Measurements from ENCODE around the gene MTRF1L.
"Not testable (repeated sequence)": the region's sequence is repeated elsewhere in the genome, so short reads cannot be mapped to it uniquely, and the experiment has no call there.

Gene MTRF1L

GRCh38 chr6:152969688-152970418 is 32.7 kb downstream of the MTRF1L start:
- H3K36me3 ChIP-seq (replicated peaks; ENCODE audit: insufficient read depth, low read length), result peaks cover 6% of the 10 kb centered on the region; the same call in 1 of the 2 replicates
- H4K20me1 ChIP-seq (ENCODE audit: insufficient read depth, low read length), result no peaks in the 10 kb centered on the region
- H3F3A ChIP-seq (ENCODE audit: insufficient read depth, low read length), result peaks cover 9% of the 10 kb centered on the region
- H3K9me2 ChIP-seq (replicated peaks; ENCODE audit: insufficient read depth, low read length), result no peaks in the 10 kb centered on the region
- H3K79me2 ChIP-seq (ENCODE audit: low read length), result peaks cover 17% of the 10 kb centered on the region
- H3K4me2 ChIP-seq (ENCODE audit: low read depth, low read length), result no peak overlapping the region
- no peak overlapping the region for H3K27ac ChIP-seq (ENCODE audit: low read length)
- TF ChIP-seq EZH2 (optimal IDR thresholded peaks at IDR 0.05; ENCODE audit: low read depth, low read length) (no peak), CTCF (IDR thresholded peaks at IDR 0.05; ENCODE audit: low read length) (no peak), EZH2phosphoT487 (IDR thresholded peaks at IDR 0.05; ENCODE audit: low read length) (no peak)
- no peaks in the 10 kb centered on the region for H3K4me1 ChIP-seq (ENCODE audit: low read length)
- no peaks in the 10 kb centered on the region for H3K9me3 ChIP-seq (replicated peaks; ENCODE audit: insufficient read depth, low read length)
- H2AFZ ChIP-seq (ENCODE audit: low read length), result no peak overlapping the region
- no peak for DNase-seq
- H3K27me3 ChIP-seq (replicated peaks; ENCODE audit: insufficient read depth, low read length), result no peaks in the 10 kb centered on the region
- H3K4me3 ChIP-seq (ENCODE audit: low read length), result no peak overlapping the region
- H3K9ac ChIP-seq (ENCODE audit: low read length), result no peak overlapping the region

- DNase-seq; H3K4me3 ChIP-seq (ENCODE audit: low read length); H4K20me1 ChIP-seq (ENCODE audit: insufficient read depth, low read length); H3K4me1 ChIP-seq (ENCODE audit: low read length); H3K27me3 ChIP-seq (replicated peaks; ENCODE audit: insufficient read depth, low read length); H3F3A ChIP-seq (ENCODE audit: insufficient read depth, low read length); H3K79me2 ChIP-seq (ENCODE audit: low read length); H3K9me3 ChIP-seq (replicated peaks; ENCODE audit: insufficient read depth, low read length); H3K36me3 ChIP-seq (replicated peaks; ENCODE audit: insufficient read depth, low read length); H3K9me2 ChIP-seq (replicated peaks; ENCODE audit: insufficient read depth, low read length); H3K9ac ChIP-seq (ENCODE audit: low read length); H3K27ac ChIP-seq (ENCODE audit: low read length); H2AFZ ChIP-seq (ENCODE audit: low read length); H3K4me2 ChIP-seq (ENCODE audit: low read depth, low read length): not testable (repeated sequence)
These were observed 36.2 kb downstream of the MTRF1L start for GRCh38 chr6:152966168-152966894.

GRCh38 chr6:152959333-152959732 is 43.2 kb downstream of the MTRF1L start:
- Histone ChIP-seq H3K79me2 (ENCODE audit: low read length) (no peaks in the 10 kb centered on the region), H3K4me3 (ENCODE audit: low read length) (no peak overlapping the region), H3K27me3 (replicated peaks; ENCODE audit: insufficient read depth, low read length) (no peaks in the 10 kb centered on the region), H3K9me3 (replicated peaks; ENCODE audit: insufficient read depth, low read length) (no peaks in the 10 kb centered on the region), H3K27ac (ENCODE audit: low read length) (no peak overlapping the region), H3K4me1 (ENCODE audit: low read length) (no peaks in the 10 kb centered on the region), H4K20me1 (ENCODE audit: insufficient read depth, low read length) (no peaks in the 10 kb centered on the region), H3K9me2 (replicated peaks; ENCODE audit: insufficient read depth, low read length) (no peaks in the 10 kb centered on the region), H3F3A (ENCODE audit: insufficient read depth, low read length) (no peaks in the 10 kb centered on the region), H3K4me2 (ENCODE audit: low read depth, low read length) (no peak overlapping the region), H3K36me3 (replicated peaks; ENCODE audit: insufficient read depth, low read length) (no peaks in the 10 kb centered on the region), H3K9ac (ENCODE audit: low read length) (no peak overlapping the region), H2AFZ (ENCODE audit: low read length) (no peak overlapping the region)
- no peak for TF ChIP-seq EZH2phosphoT487 (IDR thresholded peaks at IDR 0.05; ENCODE audit: low read length)
- no peak for TF ChIP-seq CTCF (IDR thresholded peaks at IDR 0.05; ENCODE audit: low read length)
- no peak for TF ChIP-seq EZH2 (optimal IDR thresholded peaks at IDR 0.05; ENCODE audit: low read depth, low read length)
- DNase-seq, result no peak

GRCh38 chr6:152957796-152958195 is 44.7 kb downstream of the MTRF1L start:
- Histone ChIP-seq H3K9me2 (replicated peaks; ENCODE audit: insufficient read depth, low read length) (no peaks in the 10 kb centered on the region), H2AFZ (ENCODE audit: low read length) (no peak overlapping the region), H3K9me3 (replicated peaks; ENCODE audit: insufficient read depth, low read length) (no peaks in the 10 kb centered on the region), H3K36me3 (replicated peaks; ENCODE audit: insufficient read depth, low read length) (no peaks in the 10 kb centered on the region), H3K79me2 (ENCODE audit: low read length) (no peaks in the 10 kb centered on the region), H3K27me3 (replicated peaks; ENCODE audit: insufficient read depth, low read length) (no peaks in the 10 kb centered on the region), H3K27ac (ENCODE audit: low read length) (no peak overlapping the region), H3K4me3 (ENCODE audit: low read length) (no peak overlapping the region), H3K4me2 (ENCODE audit: low read depth, low read length) (no peak overlapping the region), H3K4me1 (ENCODE audit: low read length) (no peaks in the 10 kb centered on the region), H4K20me1 (ENCODE audit: insufficient read depth, low read length) (no peaks in the 10 kb centered on the region), H3K9ac (ENCODE audit: low read length) (no peak overlapping the region), H3F3A (ENCODE audit: insufficient read depth, low read length) (no peaks in the 10 kb centered on the region)
- DNase-seq, result no peak
- no peak for TF ChIP-seq EZH2phosphoT487 (IDR thresholded peaks at IDR 0.05; ENCODE audit: low read length)
- TF ChIP-seq CTCF (IDR thresholded peaks at IDR 0.05; ENCODE audit: low read length), result no peak
- TF ChIP-seq EZH2 (optimal IDR thresholded peaks at IDR 0.05; ENCODE audit: low read depth, low read length), result no peak
